Endometrial microvascular endothelial cells (primary cell): ENCODE results near the gene ITGB1BP1. TPM values are rescaled to one million over a fixed set of nuclear protein-coding genes. Genes with fewer than 3 reads are reported as not detected.

Experiments
- in situ Hi-C: cut with HindIII; loops from 2 replicates; pipeline ENCODE4 v1.10.0; 2017; ENCODE audit warnings: low sequenced_read_pairs, low pct_unique_long_range_greater_than_20kb; ENCODE audit errors: inconsistent ontology term
- total RNA-seq: library from RNA; depleted of rRNA; stranded (reverse); fragments of >200 nt; gene quantifications from one replicate; pipeline ENCODE4 v1.2.3, GENCODE V29; 2015; ENCODE audit errors: inconsistent ontology term

ITGB1BP1 gene
- total RNA-seq, 1 donor from 2014 or later: 81.6 TPM

DNA sequence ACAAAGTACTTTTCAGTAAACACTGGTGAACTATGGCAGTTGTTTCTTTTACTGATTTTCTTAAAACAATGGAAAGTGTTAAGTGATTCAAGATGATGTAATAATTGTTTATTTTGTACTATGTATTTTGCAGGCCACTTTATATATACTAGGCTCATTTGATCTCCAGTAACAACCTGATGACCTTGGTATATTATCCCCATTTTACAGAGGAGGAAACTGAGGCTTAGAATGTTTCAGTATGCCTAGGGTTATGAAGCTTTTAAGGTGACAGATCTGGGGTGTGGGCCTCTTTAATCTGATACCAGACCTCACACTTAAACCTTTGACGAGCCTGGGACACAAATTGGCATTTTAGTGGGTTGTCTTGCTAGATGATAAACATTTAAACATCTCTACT lies 63.2 kb downstream of the ITGB1BP1 start:
- in situ Hi-C loops: no loop called here

DNA sequence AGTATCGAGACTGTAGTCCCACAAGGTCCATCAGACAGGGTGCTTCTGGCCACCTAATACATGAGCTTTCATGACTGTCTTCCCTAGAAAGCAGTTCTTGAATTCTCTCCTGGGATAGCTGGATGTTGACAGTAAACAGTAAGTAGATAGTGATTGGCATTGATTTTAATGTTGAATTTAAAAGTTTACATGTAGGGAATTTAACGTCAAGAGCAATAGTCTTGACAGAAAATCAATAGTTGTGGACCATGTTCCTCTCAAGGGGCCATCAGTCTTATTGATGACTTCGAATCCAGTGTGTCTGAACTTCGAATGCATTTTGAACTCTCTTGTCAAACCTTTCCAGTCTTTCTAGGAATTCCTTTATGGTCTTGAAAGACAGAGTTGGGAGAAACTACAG lies 63.9 kb downstream of the ITGB1BP1 start:
- in situ Hi-C loops: no loop called here

DNA sequence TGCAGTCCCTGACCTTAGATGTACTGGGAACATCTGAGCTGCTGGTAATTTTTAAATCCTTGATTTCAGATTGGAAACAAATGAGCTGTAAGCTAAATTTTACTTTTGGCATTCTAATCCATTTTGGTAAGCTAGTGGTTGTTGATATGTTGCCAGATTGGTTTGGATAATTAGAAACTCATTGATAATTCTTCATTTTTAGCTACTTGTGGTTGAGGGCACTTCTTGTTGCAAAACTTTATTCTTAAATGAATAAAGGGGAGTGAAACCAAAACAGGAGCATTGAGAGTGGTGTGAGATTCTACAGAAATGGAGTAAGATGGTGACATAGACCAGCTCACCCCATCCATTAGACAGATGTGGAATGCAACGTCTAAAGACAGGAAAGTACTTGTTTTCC lies 64.5 kb downstream of the ITGB1BP1 start:
- in situ Hi-C loops: no loop called here

GRCh38 chr2:9356261-9356660 lies 67.1 kb downstream of the ITGB1BP1 start:
- in situ Hi-C loops: no loop called here

DNA sequence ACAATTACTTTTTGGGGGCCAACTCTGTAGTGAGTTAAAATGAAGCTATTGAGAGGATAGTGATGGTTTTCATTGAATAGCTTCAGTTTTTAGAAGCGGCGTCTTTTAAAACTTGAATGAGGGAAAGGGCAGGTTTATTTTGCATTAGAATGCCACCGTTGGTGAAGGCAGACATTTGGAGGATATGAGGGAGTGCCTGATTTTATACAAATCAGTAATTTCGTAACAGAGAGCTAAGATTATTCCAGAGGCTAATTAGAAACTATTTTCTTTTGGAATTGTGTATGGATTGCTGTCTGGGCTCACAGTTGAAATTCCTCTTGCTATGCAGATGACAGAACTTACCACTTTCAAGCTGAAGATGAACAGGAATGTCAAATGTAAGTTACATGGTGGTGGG lies 67.6 kb downstream of the ITGB1BP1 start:
- in situ Hi-C loops: no loop called here

- in situ Hi-C loops: no loop called here
Measured at GRCh38 chr2:9355270-9355669, 68.1 kb downstream of the ITGB1BP1 start.

- in situ Hi-C loops: no loop called here
Measured at GRCh38 chr2:9354318-9354717, 69.0 kb downstream of the ITGB1BP1 start.

Other genes starting within 250 kb of the ITGB1BP1 start
- 26.4 TPM for gene ASAP2, start 216.7 kb downstream of the ITGB1BP1 start, total RNA-seq
- gene CPSF3, start 126 bp upstream of the ITGB1BP1 start, total RNA-seq: 43.9 TPM
- gene IAH1, start 51.0 kb upstream of the ITGB1BP1 start, total RNA-seq: 64.6 TPM
- 30.3 TPM for gene ADAM17, start 132.3 kb upstream of the ITGB1BP1 start, total RNA-seq
- gene YWHAQ, start 207.5 kb upstream of the ITGB1BP1 start, total RNA-seq: 359 TPM